Forelimb muscle (tissue), 1 donor: ENCODE results near the gene THSD7A. TPM values are rescaled to one million over a fixed set of nuclear protein-coding genes. Genes with fewer than 3 reads are reported as not detected.

Experiments
- DNase-seq: peaks from one replicate; pipeline ENCODE4 v3.0.0-alpha.2; 2013; ENCODE audit warnings: low read depth
- polyA plus RNA-seq: library from polyadenylated mRNA; unstranded; fragments of 120-200 nt; gene quantifications from one replicate; pipeline ENCODE4 v1.2.1, GENCODE V29; 2013; ENCODE audit not compliant: insufficient read length

The THSD7A gene
- polyA plus RNA-seq, 1 donor: 3.7 TPM

DNA sequence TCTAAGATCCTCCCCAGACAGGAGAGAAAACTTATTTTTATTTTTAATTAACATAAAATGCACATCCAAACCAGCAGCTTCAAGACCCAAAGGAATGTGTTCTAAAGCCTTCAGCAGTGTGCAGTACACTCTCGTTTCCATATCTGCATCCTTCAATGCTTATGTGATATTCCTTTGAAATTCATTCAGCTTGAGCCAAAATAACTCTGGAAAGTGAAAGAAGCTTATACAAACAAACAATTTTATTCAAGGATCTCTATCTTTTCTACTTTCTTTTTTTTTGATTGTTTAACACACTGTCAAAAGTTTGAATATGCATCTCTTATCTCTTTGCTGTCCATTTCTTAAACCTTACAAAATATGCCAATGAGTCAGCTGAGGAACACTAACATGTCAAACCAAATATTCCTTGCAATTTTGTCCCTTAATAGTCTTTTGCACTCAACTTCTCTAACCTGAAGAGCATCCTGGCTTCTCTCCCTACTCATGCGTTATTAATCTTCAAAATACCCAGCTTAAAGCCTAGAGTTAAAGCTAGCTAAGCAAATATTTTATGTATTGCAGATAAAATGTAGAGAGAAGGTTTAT lies 124.3 kb downstream of the THSD7A start:
- DNase-seq: no peak

DNA sequence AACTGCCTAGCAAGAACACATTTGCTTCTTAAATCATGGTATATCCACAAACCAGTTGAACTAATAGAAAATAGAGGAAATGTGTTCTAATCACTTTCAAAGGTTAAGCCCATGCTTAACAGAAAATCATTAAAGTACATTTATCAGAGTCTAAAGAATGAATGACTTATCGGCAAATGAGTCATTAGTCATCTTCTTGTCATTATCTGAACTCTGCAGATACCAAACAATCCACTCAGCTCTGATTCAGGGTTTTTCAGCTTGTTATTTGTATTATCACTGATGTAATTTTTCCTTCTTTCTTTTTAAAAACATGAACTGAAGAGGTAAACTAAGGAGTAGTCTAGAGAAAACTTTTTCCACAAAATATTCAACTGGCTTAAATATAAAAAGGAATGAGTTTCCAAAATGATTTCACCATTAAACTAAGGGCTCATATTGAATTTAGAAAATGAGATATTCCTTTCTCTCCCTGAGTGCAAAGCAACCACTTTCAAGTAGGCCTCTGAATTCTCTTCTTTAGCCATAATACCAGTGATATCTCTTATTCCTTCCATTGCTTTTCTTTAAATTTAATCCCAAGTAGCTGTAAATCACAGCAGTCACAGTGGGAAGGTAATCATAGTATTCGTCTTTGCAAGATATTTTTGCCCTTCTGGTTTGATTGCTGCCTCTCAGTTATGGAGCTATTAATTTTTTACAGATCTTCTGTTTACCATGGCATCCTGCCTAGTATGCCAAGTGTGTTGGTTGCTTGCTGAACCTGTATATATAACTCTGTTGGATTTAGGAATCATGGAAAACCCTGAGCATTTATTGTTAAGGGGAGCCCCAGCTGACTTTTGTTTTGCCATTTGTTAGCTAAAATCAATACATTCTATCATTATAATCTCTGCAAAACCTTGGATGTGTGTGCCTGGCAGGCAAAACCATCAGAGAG lies 125.1 kb downstream of the THSD7A start:
- DNase-seq: no peak

DNA sequence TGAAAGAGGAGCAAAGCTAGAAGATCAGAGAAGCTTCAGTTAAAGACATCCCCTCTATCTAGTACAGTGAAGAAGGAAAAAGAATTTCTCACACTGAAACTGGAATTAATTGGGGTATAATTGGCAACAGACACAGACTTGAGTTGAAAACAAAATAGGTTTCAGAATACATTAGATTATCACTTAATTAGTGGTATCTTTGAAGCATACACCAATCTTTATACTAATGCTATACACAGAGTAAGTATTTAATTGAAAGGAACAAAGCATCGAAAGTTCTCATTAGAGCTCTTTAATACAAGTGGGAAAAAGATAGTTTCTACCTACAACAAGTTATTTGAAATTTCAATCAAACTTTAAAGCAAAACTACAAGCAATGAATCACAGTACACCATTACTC lies 128.2 kb downstream of the THSD7A start:
- no peak for DNase-seq

DNA sequence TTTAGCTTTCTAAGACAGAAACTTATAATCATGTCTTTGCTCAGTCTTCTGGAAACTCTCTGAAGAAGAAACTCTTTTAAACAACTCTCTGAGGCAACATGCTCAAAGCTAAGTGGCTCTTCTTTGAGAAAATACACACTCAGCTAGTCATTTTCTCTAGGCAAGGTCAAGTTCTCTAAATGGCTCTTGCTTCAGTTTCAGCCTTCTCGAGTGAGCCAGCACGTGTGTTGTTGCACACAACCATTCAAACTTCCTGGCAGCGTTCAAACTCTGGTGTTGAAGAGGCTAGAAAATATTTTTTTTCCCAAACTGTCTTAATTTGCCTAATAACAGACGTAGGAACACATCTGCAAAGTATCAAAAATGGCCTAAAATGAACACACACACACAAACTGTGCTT lies 129.1 kb downstream of the THSD7A start:
- DNase-seq: no peak

DNA sequence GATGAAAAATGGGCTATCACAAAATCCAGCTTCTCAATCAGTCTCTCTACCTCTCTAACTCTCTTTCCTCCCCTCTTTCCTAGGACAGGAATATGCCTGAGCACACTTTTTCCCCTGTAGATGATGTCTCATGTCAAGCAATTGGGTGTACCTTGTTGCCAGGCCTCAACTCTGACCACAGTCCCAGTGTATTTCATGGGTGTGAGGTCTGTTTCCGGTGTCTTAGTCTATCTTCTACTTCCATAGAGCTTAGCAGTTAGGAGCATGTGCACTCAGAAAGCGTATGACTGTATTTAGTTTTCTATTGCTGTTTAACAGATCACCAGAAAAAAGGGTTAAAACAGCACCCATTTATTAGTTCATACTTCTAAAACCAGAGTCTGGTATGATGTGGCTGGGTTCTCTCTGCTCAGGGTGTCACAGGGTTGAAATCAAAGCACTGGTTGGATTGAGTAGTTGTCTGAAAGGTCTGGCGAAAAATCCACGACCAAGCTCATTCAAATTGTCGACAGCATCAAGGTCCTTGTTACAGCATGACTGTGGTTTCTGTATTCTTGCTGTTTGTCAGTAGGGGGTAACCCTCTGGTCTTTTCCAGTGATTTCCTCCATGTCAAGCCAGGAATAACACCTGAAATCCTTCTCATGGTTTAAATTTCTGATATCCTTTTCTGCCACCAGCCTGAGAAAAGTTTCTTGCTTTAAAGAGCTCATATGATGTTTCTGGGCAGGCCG lies 130.0 kb downstream of the THSD7A start:
- DNase-seq: no peak

DNA sequence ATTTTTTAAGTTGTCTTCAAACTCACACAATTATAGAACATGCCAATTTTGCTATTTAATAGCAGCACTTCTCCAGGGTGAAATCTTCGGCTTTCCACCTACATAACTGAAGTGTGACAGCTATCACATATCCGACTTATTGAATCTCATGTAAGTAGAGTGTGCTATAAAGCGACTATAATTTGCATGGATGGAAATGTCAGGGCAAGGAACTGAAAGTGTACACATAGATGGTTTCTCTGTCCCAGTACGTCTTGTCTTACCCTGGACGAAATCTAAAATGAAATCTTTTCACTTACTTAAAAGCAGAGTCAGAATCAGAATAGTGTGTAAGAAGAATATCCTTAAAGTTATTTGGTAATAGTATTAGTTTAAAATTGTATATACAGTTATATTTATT lies 132.3 kb downstream of the THSD7A start:
- DNase-seq: no peak

DNA sequence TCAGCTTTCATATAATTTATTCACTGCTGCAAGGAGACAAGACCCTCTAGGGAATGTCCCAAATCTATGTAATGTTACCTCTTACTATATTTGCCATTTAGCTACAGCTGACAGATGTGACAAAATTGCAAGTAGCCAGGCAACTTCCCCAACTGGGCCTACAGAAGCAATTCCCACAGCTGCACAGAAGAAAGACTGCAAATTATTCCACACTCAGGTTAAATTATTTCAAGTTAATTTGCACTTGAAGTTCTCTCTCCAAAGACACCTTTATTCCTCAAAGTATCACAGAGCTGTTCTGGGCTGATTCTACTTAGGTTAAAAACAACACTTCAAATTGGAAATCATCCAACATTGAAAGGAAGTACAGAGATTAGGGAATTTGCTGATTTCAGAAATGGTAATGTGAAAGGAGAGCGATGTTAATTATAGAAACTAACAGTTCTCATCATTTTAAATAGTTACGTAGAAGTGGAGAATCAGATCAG lies 133.6 kb downstream of the THSD7A start:
- DNase-seq: no peak

DNA sequence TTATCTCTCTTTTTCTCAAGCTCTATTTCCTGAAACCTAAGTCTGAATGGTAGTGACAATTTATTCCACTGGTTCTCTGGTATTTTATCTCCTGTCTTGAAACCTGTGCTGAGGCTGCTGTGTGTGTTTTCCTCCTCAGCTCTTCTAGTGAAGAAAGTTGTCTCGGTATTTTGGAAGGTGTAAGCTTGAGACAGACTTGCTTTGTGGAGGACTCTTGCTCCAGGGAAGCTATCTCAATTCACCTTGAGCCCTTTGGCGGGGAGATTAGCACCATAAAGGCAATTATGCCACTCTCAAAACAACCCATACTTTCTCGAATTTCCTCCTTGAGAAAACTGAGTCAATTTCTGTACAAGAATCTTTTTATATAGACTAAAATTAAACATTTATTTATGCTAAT lies 141.6 kb downstream of the THSD7A start:
- DNase-seq: no peak

DNA sequence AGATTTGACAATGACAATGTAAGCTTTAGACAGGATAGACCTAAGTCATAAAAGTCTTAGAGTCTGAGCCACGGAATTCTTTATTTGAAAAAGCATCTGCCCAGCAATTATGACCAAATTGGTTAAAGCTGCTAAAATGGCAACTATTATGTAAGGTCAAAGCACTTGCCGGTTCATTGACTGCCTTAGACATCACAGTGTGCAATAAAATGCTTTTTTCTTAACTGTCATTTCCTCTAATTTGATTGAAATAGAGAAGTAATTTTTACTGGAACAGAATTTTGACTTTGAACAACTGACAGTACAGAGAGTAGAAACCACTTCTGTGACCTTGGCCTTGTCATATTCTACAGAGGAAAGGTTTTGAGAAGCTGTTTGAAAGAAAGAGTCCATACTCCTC lies 142.9 kb downstream of the THSD7A start:
- no peak for DNase-seq

DNA sequence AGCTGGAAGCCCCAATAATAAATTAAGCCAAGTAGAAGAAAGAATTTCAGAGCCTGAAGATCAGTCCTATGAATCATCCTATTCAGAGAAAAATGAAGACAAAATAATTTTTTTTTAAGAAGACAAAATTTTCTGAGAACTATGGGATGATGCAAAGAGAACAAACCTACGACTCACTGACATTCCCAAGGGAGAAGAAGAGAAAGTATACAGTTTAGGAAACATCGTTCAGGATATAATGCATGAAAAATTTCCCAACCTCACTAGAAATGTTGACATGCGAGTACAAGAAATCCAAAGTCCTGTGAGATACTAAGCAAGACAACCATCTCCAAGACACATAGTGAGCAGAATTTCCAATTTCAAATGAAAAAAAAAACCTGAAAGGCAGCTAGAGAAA lies 150.5 kb downstream of the THSD7A start:
- no peak for DNase-seq

DNA sequence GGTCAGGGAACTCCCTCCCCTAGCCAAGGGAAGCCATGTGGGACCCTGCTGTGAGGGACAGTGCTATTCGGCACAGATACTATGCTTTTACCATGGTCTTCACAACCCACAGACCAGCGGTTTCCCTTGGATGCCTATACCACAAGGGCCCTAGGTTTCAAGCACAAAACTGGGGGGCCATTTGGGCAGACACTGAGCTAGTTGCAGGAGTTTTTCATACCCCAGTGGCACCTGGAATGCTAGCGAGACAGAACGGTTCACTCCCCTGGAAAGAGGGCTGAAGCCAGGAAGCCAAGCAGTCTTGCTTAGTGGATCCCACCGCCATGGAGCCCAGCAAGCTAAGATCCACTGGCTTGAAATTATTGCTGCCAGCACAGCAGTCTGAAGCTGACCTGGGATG lies 156.8 kb downstream of the THSD7A start:
- no peak for DNase-seq

DNA sequence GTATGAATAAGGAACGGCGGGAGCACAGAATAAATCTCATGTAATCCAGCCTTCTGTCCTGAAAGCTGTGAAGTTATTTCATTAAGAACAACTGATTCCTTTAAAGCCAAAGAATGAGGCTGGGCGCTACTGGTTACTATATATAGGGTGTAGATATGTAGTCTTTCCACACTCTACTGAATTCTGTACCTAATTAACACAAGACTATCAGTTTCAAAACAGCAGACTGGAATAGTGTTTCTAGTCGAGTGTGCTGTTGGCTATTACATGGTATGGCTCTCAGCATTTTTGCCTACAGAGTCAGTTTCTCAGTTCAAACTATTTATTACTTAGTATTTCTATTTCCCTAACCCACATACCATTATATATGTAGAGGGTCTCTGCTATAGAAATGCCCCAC lies 163.3 kb downstream of the THSD7A start:
- no peak for DNase-seq

DNA sequence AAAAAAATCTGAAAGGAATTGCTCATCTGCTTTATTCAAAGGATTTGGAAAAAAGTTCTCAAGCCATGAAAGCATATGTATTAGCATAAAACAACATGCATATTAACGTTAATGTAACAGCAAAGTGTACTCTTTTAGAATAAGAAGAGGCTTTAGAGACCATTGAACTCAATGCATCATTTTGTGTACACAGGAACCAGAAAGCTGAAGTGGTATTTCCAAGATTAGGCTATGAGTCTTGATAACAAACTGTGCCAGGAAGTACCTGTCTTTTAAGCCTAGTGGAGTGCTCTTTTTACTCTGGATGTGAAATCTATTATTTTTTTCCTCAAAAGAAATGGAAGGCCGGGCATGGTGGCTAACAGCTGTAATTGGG lies 164.2 kb downstream of the THSD7A start:
- DNase-seq: no peak

DNA sequence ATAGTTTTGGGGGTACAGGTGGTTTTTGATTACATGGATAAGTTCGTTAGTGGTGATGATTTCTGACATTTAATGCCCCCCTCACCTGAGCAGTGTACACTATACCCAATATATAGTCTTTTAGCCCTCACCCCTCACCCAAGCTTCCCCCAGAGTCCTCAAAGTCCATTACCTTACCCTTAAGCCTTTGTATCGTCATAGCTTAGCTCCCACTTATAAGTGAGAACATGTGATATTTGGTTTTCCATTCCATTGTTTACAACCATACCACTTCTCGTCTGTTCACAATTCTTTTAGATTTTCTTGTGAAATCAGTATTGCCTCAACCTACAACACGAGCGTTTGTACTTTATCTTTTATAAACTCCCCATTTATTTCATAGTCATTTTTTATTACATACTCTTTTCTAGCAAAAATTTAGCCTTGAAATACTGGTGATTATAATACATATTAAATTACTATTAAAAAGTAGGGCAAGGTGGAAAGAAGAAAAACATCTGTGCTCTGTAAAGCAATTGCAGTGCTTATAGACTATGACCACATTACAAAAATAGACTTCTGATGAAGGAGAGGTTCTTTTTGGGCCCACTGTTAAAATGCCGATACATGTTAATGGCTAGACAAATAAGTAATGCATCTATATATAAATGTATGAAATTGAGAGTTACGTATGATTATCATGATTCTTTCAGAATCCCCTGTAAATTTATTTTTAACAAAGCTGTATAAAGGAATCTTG lies 164.8 kb downstream of the THSD7A start:
- no peak for DNase-seq

DNA sequence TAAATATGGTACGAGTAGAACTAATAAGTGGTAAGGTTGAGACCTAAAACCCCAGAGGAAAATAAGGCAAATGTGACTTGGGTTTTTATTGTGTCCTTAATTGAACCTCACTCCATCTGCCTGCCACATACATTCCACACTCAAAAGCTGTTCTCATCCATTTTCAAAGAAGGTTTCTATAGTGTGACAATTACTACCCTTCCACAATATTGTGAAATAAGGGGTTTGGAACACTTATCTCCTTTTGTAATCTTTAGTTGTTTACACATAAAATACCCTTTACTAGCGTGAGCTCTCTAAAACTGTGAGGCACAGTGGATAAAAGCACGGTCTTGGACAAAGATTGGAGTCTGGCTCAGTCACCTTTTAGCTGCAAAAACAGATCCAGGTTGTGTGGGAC lies 166.6 kb downstream of the THSD7A start:
- DNase-seq: no peak

DNA sequence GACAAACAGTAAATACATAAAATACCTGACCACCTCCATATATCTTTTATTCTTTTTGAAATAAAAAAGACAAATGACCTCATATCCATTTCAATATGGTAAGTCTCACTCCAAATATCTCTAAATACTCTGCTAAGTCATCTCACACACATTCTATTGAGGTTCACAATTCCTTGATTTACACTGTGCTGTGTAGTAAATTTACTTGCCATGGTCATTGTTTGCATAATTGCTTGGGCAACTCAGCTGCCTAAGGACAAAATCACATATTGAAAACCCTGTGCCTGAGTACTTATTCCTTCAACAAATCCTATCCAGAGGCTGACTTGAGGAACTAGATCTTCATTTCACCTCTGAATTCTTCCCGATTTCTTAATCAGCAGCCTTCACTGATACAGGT lies 176.4 kb downstream of the THSD7A start:
- no peak for DNase-seq

DNA sequence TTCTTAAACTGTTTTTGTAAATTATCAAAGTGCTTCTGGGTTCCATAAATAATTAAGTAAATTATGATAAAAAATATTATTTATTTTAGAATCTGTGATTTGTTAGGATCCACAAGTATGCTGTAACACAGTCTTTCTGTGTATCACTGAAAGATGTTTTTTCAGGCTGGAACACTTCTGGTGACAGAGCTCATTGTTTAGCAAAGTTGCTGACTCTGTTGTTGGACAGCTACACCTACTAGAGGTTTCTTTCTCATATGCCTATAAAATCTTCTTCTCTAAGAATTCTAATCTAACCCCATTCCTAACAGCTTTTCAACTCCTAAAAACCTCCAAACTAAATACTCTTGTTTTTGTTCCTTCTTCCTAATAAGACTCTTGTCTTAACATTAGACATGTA lies 176.8 kb downstream of the THSD7A start:
- no peak for DNase-seq

DNA sequence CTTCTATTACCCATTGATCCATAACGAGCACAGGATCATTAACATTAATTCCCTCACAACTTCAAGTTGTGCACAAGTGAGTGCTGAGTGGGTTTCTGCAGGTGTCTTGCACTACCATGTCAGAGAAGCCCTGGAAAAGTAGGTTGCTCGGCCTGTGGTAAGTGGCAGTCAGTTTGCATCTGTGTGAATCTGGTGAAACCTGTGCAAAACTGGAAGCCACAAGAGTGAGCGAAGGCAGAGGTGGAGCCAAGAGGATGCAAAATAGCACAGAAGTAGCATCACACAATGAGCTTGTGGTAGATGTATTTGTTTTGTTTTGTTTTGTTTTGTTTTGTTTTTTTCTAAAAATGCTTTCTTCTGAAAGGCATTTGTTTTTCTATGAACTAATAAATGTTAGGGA lies 181.5 kb downstream of the THSD7A start:
- DNase-seq: no peak

DNA sequence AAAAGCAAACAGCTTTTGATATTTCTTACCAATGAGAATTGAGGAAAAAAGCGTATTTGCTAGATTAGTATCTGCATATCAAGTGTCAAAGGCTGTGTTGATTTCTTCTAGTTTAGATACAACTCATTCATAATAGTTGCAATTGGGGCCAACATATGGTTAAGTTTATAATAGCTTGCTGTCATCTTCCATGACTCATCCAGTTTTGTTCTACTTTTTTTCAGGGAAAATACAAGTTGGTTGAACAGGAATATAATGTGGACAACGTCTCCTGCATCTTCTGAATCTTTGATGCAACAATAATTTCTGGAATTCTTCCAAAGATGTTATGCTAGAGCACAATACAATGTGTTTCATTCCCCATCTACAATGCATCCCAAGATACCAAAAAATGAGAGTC lies 182.0 kb downstream of the THSD7A start:
- DNase-seq: no peak

DNA sequence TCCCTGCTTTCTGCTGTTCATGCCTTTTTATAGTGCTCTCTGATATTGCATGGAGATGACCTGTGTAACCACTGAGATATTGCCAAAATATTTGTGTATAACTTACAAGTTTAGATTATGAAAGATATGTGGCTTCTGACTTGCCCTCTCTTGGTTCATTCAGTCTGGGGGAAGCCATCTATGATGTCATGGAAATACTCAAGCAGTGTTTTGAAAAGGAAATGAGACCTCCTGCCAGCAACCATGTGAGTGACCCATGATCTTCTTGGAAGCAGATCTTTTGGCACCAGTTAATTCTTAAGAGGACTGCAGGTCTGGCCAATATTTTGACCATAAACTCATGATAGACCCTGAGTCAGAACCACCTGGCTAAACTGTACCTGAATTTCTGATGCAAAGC lies 183.0 kb downstream of the THSD7A start:
- DNase-seq: no peak

DNA sequence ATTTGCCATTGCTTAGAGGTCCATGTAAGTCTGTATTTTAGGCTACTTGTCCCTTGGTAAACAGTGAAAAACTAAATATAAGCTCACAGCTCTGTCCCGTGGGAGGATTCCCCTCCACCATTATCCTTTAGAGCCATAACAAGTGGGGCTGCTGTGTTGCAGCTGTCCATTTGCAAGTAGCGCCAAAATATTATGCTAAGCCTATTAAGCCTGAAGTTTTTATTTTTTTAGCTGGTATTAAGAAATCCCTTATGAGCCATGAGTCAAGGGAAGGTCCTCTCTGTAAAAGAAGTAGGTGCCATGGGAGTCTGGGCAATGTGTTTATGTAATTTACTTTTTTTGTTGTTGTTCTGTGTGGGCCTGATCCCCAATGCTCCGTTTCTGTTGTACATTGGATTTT lies 183.9 kb downstream of the THSD7A start:
- DNase-seq: no peak

DNA sequence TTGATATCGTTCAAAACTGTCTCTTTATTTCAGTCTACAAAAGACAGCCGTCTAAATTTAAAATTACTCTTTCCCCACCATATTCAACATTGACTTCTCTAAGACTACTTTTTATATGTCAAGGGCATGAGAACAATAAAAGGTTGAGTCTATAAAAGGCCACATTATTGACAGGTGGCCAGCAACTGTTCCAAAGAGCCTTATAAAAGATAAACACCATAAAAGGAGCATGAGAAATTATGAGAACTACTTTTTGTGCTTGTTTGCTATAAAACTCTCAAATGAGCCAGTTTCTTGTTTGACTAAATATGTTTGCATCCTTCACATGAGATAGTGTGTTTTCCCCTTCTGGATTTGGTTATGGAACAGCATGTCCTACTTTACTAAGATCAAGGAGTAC lies 189.2 kb downstream of the THSD7A start:
- no peak for DNase-seq
